ENCODE measurements around the gene PRRX2. TPM values are rescaled to one million over a fixed set of nuclear protein-coding genes. Genes with fewer than 3 reads are reported as not detected.

PRRX2 gene
- total RNA-seq, 2 donors from 2014 or later = 4.3 to 14.3 TPM

GRCh38 chr9:129623331-129623730 is 42.1 kb upstream of the PRRX2 start:
- no peaks in the 10 kb centered on the region for H3K27me3 ChIP-seq (replicated peaks; ENCODE audit: insufficient read depth)
- WGBS = 80% methylated on average over 6 of the region's 6 CpGs
- no peak for TF ChIP-seq CTCF (IDR thresholded peaks at IDR 0.05)
- H3K4me3 ChIP-seq = no peak overlapping the region
- peaks cover 14% of the 10 kb centered on the region for H3K4me1 ChIP-seq (replicated peaks)
- no peak overlapping the region for H3K27ac ChIP-seq
- no peaks in the 10 kb centered on the region for H3K9me3 ChIP-seq
- H3K36me3 ChIP-seq = no peaks in the 10 kb centered on the region
- intact Hi-C loops (cut with DNase I) = no loop called here
- no peak for DNase-seq (ENCODE audit: low spot score)

GRCh38 chr9:129624168-129624759 is 41.2 kb upstream of the PRRX2 start:
- Histone ChIP-seq H3K4me1 (replicated peaks) (peaks cover 17% of the 10 kb centered on the region), H3K9me3 (no peaks in the 10 kb centered on the region), H3K27me3 (replicated peaks; ENCODE audit: insufficient read depth) (no peaks in the 10 kb centered on the region), H3K4me3 (no peak overlapping the region), H3K27ac (no peak overlapping the region), H3K36me3 (no peaks in the 10 kb centered on the region)
- intact Hi-C loops (cut with DNase I) = no loop called here
- TF ChIP-seq CTCF (IDR thresholded peaks at IDR 0.05) = peak; percentile 48 to 73 (median 58)
- TF ChIP-seq POLR2A (IDR thresholded peaks at IDR 0.05) = no peak
- DNase-seq (ENCODE audit: low spot score) = no peak
- 46% methylated on average over 12 of the region's 12 CpGs for whole genome bisulfite sequencing

- no peak for DNase-seq (ENCODE audit: low spot score)
- H3K27ac ChIP-seq = no peak overlapping the region
- WGBS = 38% methylated on average over 9 of the region's 9 CpGs
- H3K4me3 ChIP-seq = no peak overlapping the region
- intact Hi-C loops (cut with DNase I) = no loop called here
- no peaks in the 10 kb centered on the region for H3K9me3 ChIP-seq
- peaks cover 17% of the 10 kb centered on the region for H3K4me1 ChIP-seq (replicated peaks)
- H3K36me3 ChIP-seq = no peaks in the 10 kb centered on the region
- no peak for TF ChIP-seq CTCF (IDR thresholded peaks at IDR 0.05)
- no peak for TF ChIP-seq POLR2AphosphoS5 (IDR thresholded peaks at IDR 0.05)
- TF ChIP-seq POLR2A (IDR thresholded peaks at IDR 0.05) = no peak
- H3K27me3 ChIP-seq (replicated peaks; ENCODE audit: insufficient read depth) = no peaks in the 10 kb centered on the region
These were observed 40.5 kb upstream of the PRRX2 start for GRCh38 chr9:129624947-129625346.

GRCh38 chr9:129626079-129626624 is 39.3 kb upstream of the PRRX2 start, which contains the start of gene NTMT1:
TSS of gene NTMT1 (plus strand) at chr9:129626163. CDS start at chr9:129632704, 6,541 bp downstream.
- no peaks in the 10 kb centered on the region for H3K36me3 ChIP-seq
- H3K27ac ChIP-seq = peak within 1 kb of the TSS; percentile 90 to 93
- WGBS = under 1% methylated on average over 35 of the region's 55 CpGs
- no peaks in the 10 kb centered on the region for H3K27me3 ChIP-seq (replicated peaks; ENCODE audit: insufficient read depth)
- TF ChIP-seq CTCF (IDR thresholded peaks at IDR 0.05) = peak in 1 of 4 experiments; percentile 14
- TF ChIP-seq POLR2AphosphoS5 (IDR thresholded peaks at IDR 0.05) = peak; percentile 97
- peak; percentile 96 for TF ChIP-seq POLR2A (IDR thresholded peaks at IDR 0.05)
- peaks cover 17% of the 10 kb centered on the region for H3K4me1 ChIP-seq (replicated peaks)
- DNase-seq (ENCODE audit: low spot score) = peak; percentile 85
- H3K4me3 ChIP-seq = peak within 1 kb of the TSS; percentile 84 to 87
- intact Hi-C loops (cut with DNase I) = no loop called here
- no peaks in the 10 kb centered on the region for H3K9me3 ChIP-seq
